Metanephros (tissue), 1 donor: ENCODE measurements around the gene LRIT2. TPM values are rescaled to one million over a fixed set of nuclear protein-coding genes. Genes with fewer than 3 reads are reported as not detected.

Experiments
- total RNA-seq: library from RNA; depleted of rRNA; stranded (reverse); fragments of >200 nt; gene quantifications from one replicate; pipeline ENCODE4 v1.2.3, GENCODE V29; 2014

LRIT2 gene, protein sequence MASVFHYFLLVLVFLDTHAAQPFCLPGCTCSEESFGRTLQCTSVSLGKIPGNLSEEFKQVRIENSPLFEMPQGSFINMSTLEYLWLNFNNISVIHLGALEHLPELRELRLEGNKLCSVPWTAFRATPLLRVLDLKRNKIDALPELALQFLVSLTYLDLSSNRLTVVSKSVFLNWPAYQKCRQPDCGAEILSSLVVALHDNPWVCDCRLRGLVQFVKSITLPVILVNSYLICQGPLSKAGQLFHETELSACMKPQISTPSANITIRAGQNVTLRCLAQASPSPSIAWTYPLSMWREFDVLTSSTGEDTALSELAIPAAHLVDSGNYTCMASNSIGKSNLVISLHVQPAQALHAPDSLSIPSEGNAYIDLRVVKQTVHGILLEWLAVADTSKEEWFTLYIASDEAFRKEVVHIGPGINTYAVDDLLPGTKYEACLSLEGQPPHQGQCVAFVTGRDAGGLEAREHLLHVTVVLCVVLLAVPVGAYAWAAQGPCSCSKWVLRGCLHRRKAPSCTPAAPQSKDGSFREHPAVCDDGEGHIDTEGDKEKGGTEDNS
- not detected for total RNA-seq

DNA sequence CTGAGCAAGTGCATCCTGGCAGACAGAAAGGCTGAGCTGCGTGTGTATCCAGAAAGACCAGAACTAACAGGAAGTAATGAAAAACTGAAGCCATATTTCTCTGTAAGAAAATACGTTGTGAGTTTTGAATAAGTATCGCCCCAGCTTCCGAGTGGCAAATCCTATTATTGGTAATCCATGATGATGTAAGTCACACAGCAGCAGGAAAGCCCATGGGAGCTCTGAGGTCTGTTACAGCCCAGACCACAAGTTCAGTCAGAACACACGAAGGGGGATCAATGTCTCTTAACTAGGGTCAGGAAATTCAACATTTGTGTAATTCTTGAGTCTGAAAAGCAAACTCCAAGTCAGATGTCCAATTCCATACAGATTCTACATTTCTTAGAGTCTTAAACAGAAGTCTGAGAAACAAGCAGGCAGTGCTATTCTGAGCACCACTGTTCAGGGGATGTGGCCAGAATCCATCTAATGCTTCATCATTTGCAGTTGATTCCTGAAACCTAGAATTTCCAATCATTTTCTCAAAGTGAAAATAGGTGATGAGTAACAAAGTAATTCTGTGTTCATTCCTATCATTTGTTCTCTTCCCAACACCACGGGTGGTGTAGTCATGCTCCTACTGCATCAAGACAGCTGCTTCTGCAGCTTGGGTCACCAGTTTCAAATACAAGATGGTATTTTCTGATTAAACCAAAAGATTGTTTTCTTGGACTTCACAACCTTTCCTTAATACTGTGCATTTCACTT lies at the start of gene LRIT2:
Gene LRIT2 (minus strand): TSS at position 118 of the 747 bp plus-strand sequence. CDS start 24 bp downstream, at position 94.

GRCh38 chr10:84244651-84245270 lies 19.4 kb upstream of the LRIT2 start, which contains the start of gene RGR:
Gene RGR, plus strand, starts transcription at chr10:84245053. Its CDS starts 38 bp downstream, at chr10:84245091.

GRCh38 chr10:84241185-84241790 lies 15.9 kb upstream of the LRIT2 start, which contains the start of gene LRIT1:
Gene LRIT1, minus strand, starts transcription at chr10:84241546. Its CDS starts 107 bp downstream, at chr10:84241439.

DNA sequence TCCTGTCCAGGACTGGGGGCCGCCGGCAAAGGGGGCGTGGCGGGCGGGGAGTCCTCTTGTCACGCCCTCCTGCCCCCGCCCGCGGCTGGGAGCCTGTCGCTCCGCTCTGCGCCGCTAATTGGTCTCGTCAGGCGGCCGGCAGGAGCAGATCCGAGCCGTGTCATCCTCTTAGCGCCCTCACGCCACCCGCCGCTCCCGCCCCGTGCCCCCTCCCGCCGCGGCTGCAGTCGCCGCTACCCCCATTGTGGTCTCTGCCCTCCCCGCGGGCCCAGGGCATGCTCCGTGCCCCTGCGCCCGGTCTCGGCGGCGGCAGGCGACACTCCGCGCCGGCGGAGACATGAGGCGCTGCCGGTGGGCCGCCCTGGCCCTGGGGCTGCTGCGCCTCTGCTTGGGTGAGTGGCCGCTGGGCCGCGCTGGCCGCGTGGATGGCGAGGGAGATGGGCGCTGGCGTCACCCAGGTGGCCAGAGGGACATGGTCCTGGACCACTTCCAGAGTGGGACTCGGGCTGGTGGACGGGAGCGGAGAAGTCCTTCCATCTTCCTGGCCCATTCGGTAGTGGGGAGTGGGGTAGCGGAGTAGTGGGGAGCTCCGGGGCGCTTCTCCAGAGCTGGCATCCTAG lies 30.8 kb downstream of the LRIT2 start, which contains the start of gene CDHR1:
Gene CDHR1 (plus strand): TSS at position 114 of the 620 bp plus-strand sequence. CDS start 224 bp downstream, at position 338.

GRCh38 chr10:84173501-84173929 lies 51.8 kb downstream of the LRIT2 start, which contains the start of gene GPR15LG:
Gene GPR15LG, plus strand, starts transcription at chr10:84173801. Its CDS starts 51 bp downstream, at chr10:84173852.

Other genes starting within 250 kb of the LRIT2 start
- 118 TPM for gene GHITM, start 86.0 kb downstream of the LRIT2 start, total RNA-seq
- 0.64 TPM for gene GPR15LG, start 51.7 kb downstream of the LRIT2 start, total RNA-seq
- gene CDHR1, start 31.0 kb downstream of the LRIT2 start, total RNA-seq = 0.23 TPM
- not detected for gene LRIT1, start 16.0 kb upstream of the LRIT2 start, total RNA-seq
- 1.6 TPM for gene RGR, start 19.5 kb upstream of the LRIT2 start, total RNA-seq
- gene CCSER2, start 103.0 kb upstream of the LRIT2 start, total RNA-seq = 34.9 TPM